ENCODE data around the gene PITPNM3. TPM values are rescaled to one million over a fixed set of nuclear protein-coding genes. Genes with fewer than 3 reads are reported as not detected.

Gene PITPNM3
- total and polyA plus RNA-seq, 12 donors = 0.12 to 0.70 (median 0.33) TPM

- Histone ChIP-seq H3K27ac (no peak overlapping the region), H3K27me3 (peaks cover 0 to 41% (median 13%) of the 10 kb centered on the region in 7 donors), H3K9me3 (no peaks in the 10 kb centered on the region), H3K36me3 (no peaks in the 10 kb centered on the region), H3K4me3 (no peak overlapping the region), H3K4me1 (peaks cover 0 to 9% (median 0%) of the 10 kb centered on the region in 9 donors)
- no peak for TF ChIP-seq CTCF (IDR thresholded peaks at IDR 0.05)
- no peak for DNase-seq
- 71 to 83% methylated on average over 7 of the region's 7 CpGs for WGBS, 2 donors
- intact Hi-C loops (cut with DNase I) = loop anchor here in 1 of 10 donors (10.0 kb wide), 1 partner anchor 64 kb away; the partner anchor contains the start of gene PITPNM3
- ATAC-seq = no peak
These were observed 65.2 kb downstream of the PITPNM3 start for GRCh38 chr17:6491071-6491700.

GRCh38 chr17:6489016-6489550, 67.3 kb downstream of the PITPNM3 start:
- 76 to 86% methylated on average over 6 of the region's 6 CpGs for WGBS, 2 donors
- Histone ChIP-seq H3K4me3 (no peak overlapping the region), H3K27ac (no peak overlapping the region), H3K9me3 (no peaks in the 10 kb centered on the region), H3K4me1 (peaks cover 0 to 9% (median 0%) of the 10 kb centered on the region in 9 donors), H3K36me3 (no peaks in the 10 kb centered on the region), H3K27me3 (peaks cover 0 to 33% (median 4%) of the 10 kb centered on the region in 7 donors)
- ATAC-seq = no peak
- TF ChIP-seq CTCF (IDR thresholded peaks at IDR 0.05) = no peak
- intact Hi-C loops (cut with DNase I) = no loop called here
- no peak for DNase-seq

DNA sequence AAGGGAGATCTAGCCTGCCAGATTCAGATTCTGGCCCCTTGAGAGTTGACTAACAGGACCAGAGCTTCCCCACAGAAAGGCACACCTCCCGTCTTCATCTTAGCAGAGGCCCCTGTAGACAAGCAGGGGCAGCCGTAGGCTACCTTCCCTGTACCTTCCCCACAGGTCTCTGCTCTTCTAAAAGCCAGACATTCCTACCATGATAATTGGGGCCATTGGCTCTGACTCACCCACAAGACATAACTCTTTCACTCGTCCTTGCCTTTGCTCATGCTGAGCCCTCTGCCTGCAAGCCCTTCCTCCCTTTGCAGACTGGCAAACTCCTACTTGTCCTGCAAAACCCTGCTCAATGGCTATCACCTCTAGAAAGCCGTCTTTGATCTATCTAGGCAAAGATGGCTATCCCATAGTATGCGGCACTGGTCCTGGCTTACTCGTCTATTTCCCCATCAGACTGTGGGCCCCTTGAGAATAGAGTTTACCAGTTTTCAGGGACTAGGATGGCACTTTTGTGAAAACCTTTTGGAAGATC, 68.3 kb downstream of the PITPNM3 start:
- DNase-seq = no peak
- H3K27me3 ChIP-seq = peaks cover 0 to 26% (median 4%) of the 10 kb centered on the region in 7 donors
- H3K36me3 ChIP-seq = no peaks in the 10 kb centered on the region
- intact Hi-C loops (cut with DNase I) = no loop called here
- WGBS, 2 donors = 62 to 68% methylated on average over 6 of the region's 6 CpGs
- no peaks in the 10 kb centered on the region for H3K9me3 ChIP-seq
- no peak overlapping the region for H3K4me3 ChIP-seq
- ATAC-seq = no peak
- no peak overlapping the region for H3K27ac ChIP-seq
- peaks cover 0 to 9% (median 0%) of the 10 kb centered on the region in 9 donors for H3K4me1 ChIP-seq
- TF ChIP-seq CTCF (IDR thresholded peaks at IDR 0.05) = no peak

DNA sequence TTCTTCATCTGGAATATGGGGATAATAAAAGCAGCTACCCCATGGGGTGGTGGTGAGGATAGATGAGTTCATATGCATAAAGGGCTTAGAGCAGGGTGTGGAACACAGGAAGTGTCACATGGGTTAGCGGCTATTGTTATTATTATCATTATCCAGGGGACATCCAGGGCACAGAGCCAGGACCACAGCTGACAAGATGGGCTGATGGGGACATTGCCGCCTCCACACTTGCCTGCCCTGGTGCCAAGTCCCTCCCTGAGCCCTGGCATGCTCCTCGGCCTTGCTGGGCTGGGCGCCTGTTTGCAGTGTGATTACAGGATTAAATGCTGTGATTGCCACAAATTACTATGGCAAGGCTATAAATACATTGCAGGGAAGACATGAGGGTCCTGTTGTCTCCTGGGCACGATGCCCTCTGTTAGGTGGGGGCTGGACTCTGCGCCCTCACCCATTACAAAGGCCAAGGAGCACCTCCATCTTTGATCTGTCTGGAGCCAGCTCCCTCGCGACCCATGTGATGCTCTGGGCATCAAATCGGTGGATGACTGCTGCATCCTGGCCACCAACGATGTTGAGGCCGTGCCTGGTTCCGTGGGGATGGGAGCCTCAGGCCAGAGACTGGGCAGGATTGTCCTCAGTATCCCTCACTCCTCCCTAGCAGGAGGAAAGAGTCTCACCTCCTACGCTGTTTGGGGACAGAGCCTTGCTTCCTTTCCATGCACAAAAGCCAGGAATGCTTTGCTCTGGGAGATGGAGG, 68.9 kb downstream of the PITPNM3 start:
- DNase-seq (no peak), ATAC-seq (peak in 2 of 8 donors; percentile 19 to 35)
- intact Hi-C loops (cut with DNase I) = no loop called here
- no peak for TF ChIP-seq CTCF (IDR thresholded peaks at IDR 0.05)
- no peak overlapping the region for H3K4me3 ChIP-seq
- H3K36me3 ChIP-seq = no peaks in the 10 kb centered on the region
- no peaks in the 10 kb centered on the region for H3K9me3 ChIP-seq
- 48 to 49% methylated on average over 13 of the region's 13 CpGs for WGBS, 2 donors
- peaks cover 0 to 25% (median 3%) of the 10 kb centered on the region in 7 donors for H3K27me3 ChIP-seq
- H3K4me1 ChIP-seq = peaks cover 0 to 9% (median 0%) of the 10 kb centered on the region in 9 donors
- no peak overlapping the region for H3K27ac ChIP-seq
